ENCODE measurements around the gene TMEM30A. TPM values are rescaled to one million over a fixed set of nuclear protein-coding genes. Genes with fewer than 3 reads are reported as not detected.

The TMEM30A gene
- total RNA-seq, 1 donor from 2014 or later: 57.0 TPM

Other genes starting within 250 kb of the TMEM30A start
- gene COL12A1, start 78.7 kb downstream of the TMEM30A start, total RNA-seq: 1.6 TPM
- gene COX7A2, start 41.0 kb downstream of the TMEM30A start, total RNA-seq: 183 TPM
- gene FILIP1, start 209.0 kb upstream of the TMEM30A start, total RNA-seq: 1.1 TPM

All from left lobe of liver (tissue), 1 donor.